Lower leg skin (tissue), 3 donors: Measurements from ENCODE around the gene PRDM11.

Experiments used
- CTCF ChIP-seq, 3 donors: fragments of 450-650 bp; IDR thresholded peaks; one replicate each; pipeline ENCODE4 v1.5.1; 2016; ENCODE audit warnings: antibody characterized with exemption in 3 of 3, mild to moderate bottlenecking in 3 of 3, moderate library complexity in 2 of 3
- POLR2A ChIP-seq, 2 donors: fragments of 450-650 bp; IDR thresholded peaks; one replicate each; pipeline ENCODE4 v1.6.1; 2016 to 2017; ENCODE audit warnings: antibody characterized with exemption in 2 of 2, mild to moderate bottlenecking in 1 of 2, moderate library complexity in 1 of 2

GRCh38 chr11:45178890-45179671 is 32.6 kb downstream of the PRDM11 start:
- TF ChIP-seq CTCF (IDR thresholded peaks at IDR 0.05) (no peak), POLR2A (IDR thresholded peaks at IDR 0.05) (no peak)
